Panc1 (cell line): ENCODE results near the gene GALNT13. TPM values are rescaled to one million over a fixed set of nuclear protein-coding genes. Genes with fewer than 3 reads are reported as not detected.

ENCODE experiments used
- ATAC-seq: fragments of 200-7000 bp; cut with Tn5 transposase; 2 replicates; pipeline ENCODE4 v1.9.1; 2020; ENCODE audit warnings: mild to moderate bottlenecking, moderate library complexity
- BruUV-seq: library from RNA; stranded (reverse); fragments of 400-500 nt; replicated peaks from 2 replicates; lab custom pipeline; 2021; lab: Mats Ljungman, UMichigan
- CTCF ChIA-PET: fragments of 300-600 bp; sonication (Branson Sonifier 250); formaldehyde crosslinking; loops from one replicate; lab custom pipeline; 2022; ENCODE audit warnings: antibody characterized with exemption; lab: Charles Lee
- POLR2A ChIA-PET: fragments of 300-600 bp; sonication (Branson Sonifier 250); formaldehyde crosslinking; loops from one replicate; lab custom pipeline; 2022; ENCODE audit warnings: antibody characterized with exemption; lab: Charles Lee
- DNase-seq: peaks from one replicate; pipeline ENCODE4 v3.0.0-alpha.2; 2010; ENCODE audit warnings: low read depth, low spot score
- H3K27ac ChIP-seq: 2 replicates; pipeline ENCODE4 v1.5.1; 2011; ENCODE audit warnings: mild to moderate bottlenecking, low read length, inconsistent platforms
- H3K27me3 ChIP-seq: fragments of 200-500 bp; sonication (Bioruptor generic); 2 replicates; pipeline ENCODE4 v1.6.0; 2014; ENCODE audit warnings: low read length, inconsistent platforms; ENCODE audit not compliant: control insufficient read depth, insufficient read depth
- H3K36me3 ChIP-seq: fragments of 200-500 bp; sonication (Bioruptor generic); 2 replicates; pipeline ENCODE4 v1.5.1; 2014; ENCODE audit warnings: inconsistent platforms, mild to moderate bottlenecking, low read length, moderate library complexity; ENCODE audit not compliant: control insufficient read depth, insufficient read depth
- H3K4me1 ChIP-seq: 2 replicates; pipeline ENCODE4 v1.5.1; 2011; ENCODE audit warnings: inconsistent platforms, mild to moderate bottlenecking, low read length, moderate library complexity; ENCODE audit not compliant: control insufficient read depth, insufficient read depth
- H3K4me3 ChIP-seq, 2 experiments: 2 replicates each; pipeline ENCODE4 v1.5.1; 2011 to 2012; ENCODE audit warnings: low read depth in 2 of 2, low read length in 2 of 2, mild to moderate bottlenecking in 2 of 2, inconsistent platforms in 1 of 2, moderate library complexity in 1 of 2
- H3K9me3 ChIP-seq: fragments of 200-500 bp; sonication (Bioruptor generic); 2 replicates; pipeline ENCODE4 v1.5.1; 2014; ENCODE audit warnings: low read depth, mild to moderate bottlenecking, inconsistent platforms, low read length, moderate library complexity; ENCODE audit not compliant: control insufficient read depth, insufficient read depth
- CTCF ChIP-seq: fragments of 450-650 bp; IDR thresholded peaks from 2 replicates; pipeline ENCODE4 v1.5.1; 2017; ENCODE audit warnings: mild to moderate bottlenecking
- POLR2AphosphoS5 ChIP-seq: IDR thresholded peaks from 2 replicates; pipeline ENCODE4 v1.6.1; 2012; ENCODE audit warnings: mild to moderate bottlenecking, low read depth, low read length, moderate library complexity
- REST ChIP-seq, 2 experiments: IDR thresholded peaks; 2 replicates each; pipeline ENCODE4 v1.6.1; 2011 to 2012; ENCODE audit warnings: low read depth in 2 of 2, control low read depth in 1 of 2, low read length in 1 of 2, mild to moderate bottlenecking in 1 of 2, moderate library complexity in 1 of 2; ENCODE audit not compliant: insufficient read depth in 1 of 2
- SIN3A ChIP-seq: IDR thresholded peaks from 2 replicates; pipeline ENCODE4 v1.6.1; 2012; ENCODE audit warnings: low read depth, mild to moderate bottlenecking, low read length, moderate library complexity, borderline replicate concordance; ENCODE audit not compliant: insufficient read depth
- TCF7L2 ChIP-seq: IDR thresholded peaks from 2 replicates; pipeline ENCODE4 v1.6.1; 2011; ENCODE audit warnings: mild to moderate bottlenecking, low read depth, low read length, inconsistent platforms
- in situ Hi-C: cut with HindIII; loops from 2 replicates; pipeline ENCODE4 v1.10.0; 2016; ENCODE audit warnings: low sequenced_read_pairs, low pct_unique_long_range_greater_than_20kb
- intact Hi-C: fragments of 100-400 bp; cut with micrococcal nuclease; formaldehyde crosslinking; loops from one replicate; pipeline ENCODE4 v1.10.0; 2022; ENCODE audit not compliant: unreplicated experiment
- total RNA-seq: library from RNA; stranded (reverse); gene quantifications from one replicate; pipeline ENCODE4 v1.2.1, GENCODE V29; 2021; ENCODE audit not compliant: unreplicated experiment

Gene GALNT13
- total RNA-seq, 1 experiment from 2014 or later = not detected

DNA sequence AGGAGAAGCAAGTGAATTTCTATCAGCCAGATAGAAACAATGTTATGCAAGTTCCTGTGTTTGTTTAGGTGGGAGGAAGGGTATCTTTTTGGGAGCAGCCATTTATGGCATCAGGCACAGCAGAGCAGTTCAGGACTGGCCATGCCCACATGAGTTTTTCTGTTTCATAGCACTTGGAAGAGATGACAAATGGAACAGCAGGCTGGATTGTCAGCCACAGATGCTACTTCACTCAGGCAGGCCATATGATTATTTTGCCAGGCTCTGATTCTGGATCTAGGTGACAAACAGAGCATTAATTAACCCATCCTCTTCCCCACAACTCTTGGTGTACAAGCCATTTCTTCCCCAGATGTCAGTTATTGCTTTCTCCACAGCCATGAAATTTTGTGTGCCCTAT lies 63.8 kb downstream of the GALNT13 start:
- BruUV-seq = no TSS peak
- DNase-seq = no peak
- ATAC-seq = no peak
- Histone ChIP-seq H3K36me3 (no peaks in the 10 kb centered on the region), H3K27ac (no peak overlapping the region), H3K9me3 (no peaks in the 10 kb centered on the region), H3K4me1 (no peaks in the 10 kb centered on the region), H3K4me3 (no peak overlapping the region), H3K27me3 (no peaks in the 10 kb centered on the region)
- TF ChIP-seq SIN3A (no peak), REST (IDR thresholded peaks at IDR 0.05; ENCODE audit: insufficient read depth in 1 of 2, low read depth in 2 of 2, low read length in 1 of 2) (no peak), CTCF (no peak), POLR2AphosphoS5 (no peak), TCF7L2 (no peak)
- CTCF ChIA-PET = no interaction called here
- in situ Hi-C loops (no loop called here), intact Hi-C loops (no loop called here)
- POLR2A ChIA-PET = no interaction called here

- CTCF ChIA-PET = no interaction called here
- Histone ChIP-seq H3K27me3 (no peaks in the 10 kb centered on the region), H3K27ac (no peak overlapping the region), H3K4me3 (no peak overlapping the region), H3K9me3 (no peaks in the 10 kb centered on the region), H3K36me3 (no peaks in the 10 kb centered on the region), H3K4me1 (no peaks in the 10 kb centered on the region)
- TF ChIP-seq SIN3A (no peak), POLR2AphosphoS5 (no peak), TCF7L2 (no peak), CTCF (no peak), REST (IDR thresholded peaks at IDR 0.05; ENCODE audit: insufficient read depth in 1 of 2, low read depth in 2 of 2, low read length in 1 of 2) (no peak)
- in situ Hi-C loops (no loop called here), intact Hi-C loops (no loop called here)
- ATAC-seq (no peak), DNase-seq (no peak)
- POLR2A ChIA-PET = no interaction called here
- no TSS peak for BruUV-seq
These were observed 67.5 kb downstream of the GALNT13 start for GRCh38 chr2:153939124-153939796.
